DMS 273 (cell line): ENCODE data around the gene CEBPG.

ENCODE experiments used
- DNase-seq: peaks from one replicate; lab custom pipeline; 2025; ENCODE audit not compliant: unreplicated experiment; lab: John Stamatoyannopoulos, UW

The CEBPG gene

GRCh38 chr19:33373453-33374235 is at the start of gene CEBPG:
Gene CEBPG, plus strand, starts transcription at chr19:33373709. Its CDS starts 5,531 bp downstream, at chr19:33379240.
- peak; percentile 96 for DNase-seq

DNA sequence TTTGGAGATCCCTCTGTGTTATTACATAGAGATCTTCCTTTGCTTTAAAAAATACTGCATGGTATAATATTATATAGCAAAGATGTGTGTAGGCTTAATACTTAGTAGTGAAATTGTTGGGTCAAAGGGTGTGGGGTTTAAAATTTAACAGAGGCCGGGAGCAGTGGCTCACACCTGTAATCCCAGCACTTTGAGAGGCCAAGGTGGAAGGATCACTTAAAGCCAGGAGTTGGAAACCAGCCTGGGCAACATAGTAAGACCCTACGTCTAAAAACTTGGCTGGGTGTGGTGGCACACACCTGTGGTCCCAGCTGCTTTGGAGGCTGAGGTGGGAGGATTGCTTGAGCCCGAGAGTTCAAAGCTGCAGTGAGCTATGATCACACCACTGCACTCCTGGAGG is 48.9 kb upstream of the CEBPG start:
- no peak for DNase-seq

DNA sequence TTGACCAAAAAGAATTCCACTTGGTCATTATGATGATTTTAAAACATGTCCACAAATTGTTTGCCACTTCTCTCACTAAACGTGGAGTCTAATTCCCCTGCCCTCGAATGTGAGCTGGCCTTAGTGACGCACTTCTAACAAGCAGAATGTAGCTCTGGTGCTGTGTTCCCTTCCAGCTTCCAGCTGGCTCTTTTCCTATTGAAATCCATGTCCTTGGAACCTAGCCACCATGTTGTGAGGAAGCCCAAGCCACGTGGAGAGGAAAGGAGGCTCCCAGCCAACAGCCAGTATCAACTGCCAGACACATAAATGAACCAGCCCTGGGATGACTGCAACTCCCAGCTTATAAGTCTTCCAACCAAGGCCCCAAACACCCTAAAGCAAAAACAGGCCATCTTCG is 47.6 kb upstream of the CEBPG start:
- DNase-seq, result peak; percentile 56

DNA sequence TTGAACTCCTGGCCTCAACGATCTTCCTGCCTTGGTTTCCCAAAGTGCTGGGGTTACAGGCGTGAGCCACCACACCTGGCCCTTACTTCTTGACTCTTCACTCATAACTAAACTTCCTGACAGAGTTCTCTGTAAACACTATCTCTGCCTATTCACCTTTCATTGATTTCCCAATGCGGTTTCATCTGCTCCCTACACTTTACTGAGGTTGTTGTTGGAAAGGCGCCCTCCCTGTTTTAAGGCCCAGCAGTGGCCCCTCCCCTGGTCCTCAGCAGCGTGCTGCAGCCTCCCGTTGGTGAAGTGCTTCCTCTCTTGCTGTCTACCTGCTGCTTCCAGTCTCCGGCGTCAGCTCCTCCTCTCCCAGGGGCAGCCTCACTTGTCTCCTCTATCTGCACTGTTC is 44.4 kb upstream of the CEBPG start:
- no peak for DNase-seq

GRCh38 chr19:33329736-33330135 is 43.8 kb upstream of the CEBPG start:
- no peak for DNase-seq

DNA sequence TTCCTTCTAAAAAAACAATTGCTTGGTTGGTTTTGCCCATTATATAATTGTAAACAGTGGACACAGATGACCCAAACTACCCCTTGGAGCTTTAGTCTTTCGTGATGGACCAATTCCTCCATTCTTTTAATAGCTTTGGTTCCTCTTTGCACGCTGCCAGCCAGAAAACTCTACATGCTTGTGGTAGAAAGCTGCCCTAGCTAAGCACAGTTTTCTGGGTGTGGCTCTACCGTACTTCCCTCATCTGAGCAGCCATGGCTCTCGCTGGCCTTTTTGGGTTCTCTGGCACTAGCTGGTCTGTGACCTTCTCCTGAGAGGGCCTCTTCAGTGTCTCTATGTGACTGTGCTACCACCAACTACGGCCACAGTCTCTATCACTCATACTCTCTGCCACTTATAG is 41.3 kb upstream of the CEBPG start:
- no peak for DNase-seq

DNA sequence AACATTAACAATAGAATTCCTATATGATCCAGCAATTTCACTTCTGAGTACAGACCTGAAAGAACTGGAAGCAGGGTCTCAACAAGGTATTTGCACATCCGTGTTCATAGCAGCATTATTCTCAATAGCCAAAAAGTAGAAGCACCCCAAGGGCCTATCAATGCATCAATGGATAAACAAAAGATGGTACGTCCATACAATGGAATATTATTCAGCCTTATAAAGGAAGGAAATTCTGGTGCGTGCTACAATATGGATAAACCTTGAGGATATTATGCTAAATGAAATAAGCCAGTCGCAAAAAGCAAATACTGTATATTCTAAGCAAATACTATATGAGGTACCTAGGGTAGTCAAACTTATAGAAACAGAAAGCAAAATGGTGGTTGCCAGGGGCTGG is 40.4 kb upstream of the CEBPG start:
- DNase-seq, result no peak

- DNase-seq, result no peak
These were observed 39.9 kb upstream of the CEBPG start for GRCh38 chr19:33333642-33334041.

DNA sequence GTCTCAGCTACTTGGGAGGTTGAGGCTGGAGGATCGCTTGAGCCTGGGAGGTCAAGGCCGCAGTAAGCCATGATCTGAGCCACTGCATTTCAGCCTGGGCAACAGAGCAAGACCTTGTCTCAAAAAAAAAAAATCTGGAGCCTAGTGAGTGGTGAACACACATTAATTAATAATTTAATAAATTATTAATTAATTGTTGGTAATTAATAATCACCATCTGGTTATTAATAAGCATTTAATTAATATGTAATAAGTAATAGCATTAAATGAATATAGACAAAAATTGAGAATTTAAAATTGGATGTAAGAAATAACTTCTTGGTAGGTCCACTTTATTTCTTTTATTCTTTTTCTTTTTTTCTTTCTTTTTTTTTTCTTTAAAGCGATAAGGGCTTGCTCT is 39.2 kb upstream of the CEBPG start:
- DNase-seq, result no peak

- no peak for DNase-seq
These were observed 38.1 kb upstream of the CEBPG start for GRCh38 chr19:33335446-33335845.

GRCh38 chr19:33339016-33339984 is 34.2 kb upstream of the CEBPG start:
- no peak for DNase-seq

GRCh38 chr19:33340991-33341390 is 32.5 kb upstream of the CEBPG start:
- DNase-seq, result no peak

DNA sequence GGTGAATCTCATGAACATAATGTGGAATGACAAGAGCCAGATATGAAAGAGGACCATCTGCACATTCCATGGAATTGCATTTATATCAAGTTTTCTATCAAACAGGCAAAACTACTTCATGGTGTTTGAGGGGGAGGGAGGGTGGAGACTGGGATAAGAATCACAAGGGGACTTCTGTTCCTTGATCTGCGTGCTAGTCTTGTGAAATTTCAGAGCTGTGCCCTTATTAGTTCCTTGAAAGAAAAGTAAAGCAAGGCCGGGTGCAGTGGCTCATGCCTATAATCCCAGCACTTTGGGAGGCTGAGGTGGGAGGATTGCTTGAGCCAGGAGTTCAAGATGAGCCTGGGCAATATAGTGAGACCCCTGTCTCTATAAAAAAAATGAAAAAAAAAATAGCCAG is 30.2 kb upstream of the CEBPG start:
- no peak for DNase-seq

GRCh38 chr19:33343859-33344572 is 29.5 kb upstream of the CEBPG start:
- no peak for DNase-seq

GRCh38 chr19:33344573-33344925 is 29.0 kb upstream of the CEBPG start:
- no peak for DNase-seq

DNA sequence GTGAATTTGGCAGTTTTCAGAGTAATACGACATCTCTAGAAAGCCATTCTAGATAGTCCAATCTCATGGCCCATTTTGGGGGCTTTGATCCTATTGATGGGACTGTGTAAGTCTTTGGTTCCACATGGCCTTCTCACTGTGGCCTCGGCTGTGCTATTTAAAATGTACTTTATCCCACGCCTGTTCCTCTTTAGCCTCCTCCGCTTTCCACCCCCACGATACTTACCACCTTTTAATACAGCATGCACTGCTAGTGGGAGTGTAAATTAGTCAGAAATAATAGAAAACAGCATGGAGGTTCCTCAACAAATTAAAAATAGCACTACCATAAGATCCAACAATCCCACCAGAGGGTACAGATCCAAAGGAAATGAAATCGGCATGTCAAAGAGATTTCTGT is 28.3 kb upstream of the CEBPG start:
- no peak for DNase-seq

DNA sequence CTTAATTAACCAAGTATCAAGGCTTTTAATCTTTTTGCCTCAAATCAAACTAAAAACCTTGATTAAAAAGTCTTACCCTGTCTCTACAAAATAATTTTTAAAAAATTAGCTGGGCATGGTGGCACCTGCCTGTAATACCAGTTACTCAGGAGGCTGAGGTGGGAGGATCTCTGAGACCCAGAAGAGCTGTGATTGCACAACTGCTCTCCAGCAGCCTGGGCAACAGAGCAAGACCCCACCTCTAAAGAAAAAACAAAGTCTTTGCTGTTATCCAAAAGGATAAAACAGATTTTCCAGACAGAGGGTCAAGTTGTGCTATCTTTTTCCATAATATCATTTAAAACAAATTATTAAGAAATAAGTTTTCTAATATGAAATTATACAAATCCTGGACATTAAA is 26.8 kb upstream of the CEBPG start:
- DNase-seq, result no peak

DNA sequence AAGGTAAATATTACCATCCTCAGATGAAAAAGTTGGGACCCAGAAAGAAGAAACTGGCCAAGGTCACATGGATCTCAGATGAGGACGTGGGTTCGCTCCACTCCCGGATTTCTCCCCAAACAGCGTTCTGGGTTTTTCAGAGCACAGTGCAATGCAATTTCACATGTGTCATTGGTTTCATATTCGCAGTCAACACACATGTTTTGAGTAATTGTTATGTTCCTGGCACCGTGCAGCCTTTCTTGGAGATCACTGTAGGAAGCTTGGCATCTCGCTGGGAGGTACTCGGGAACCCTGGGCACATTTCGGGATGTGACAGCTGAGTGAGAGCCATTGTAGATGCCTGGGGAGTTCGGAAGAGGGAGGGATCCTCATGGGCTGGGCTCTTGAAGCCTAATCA is 26.2 kb upstream of the CEBPG start:
- no peak for DNase-seq

DNA sequence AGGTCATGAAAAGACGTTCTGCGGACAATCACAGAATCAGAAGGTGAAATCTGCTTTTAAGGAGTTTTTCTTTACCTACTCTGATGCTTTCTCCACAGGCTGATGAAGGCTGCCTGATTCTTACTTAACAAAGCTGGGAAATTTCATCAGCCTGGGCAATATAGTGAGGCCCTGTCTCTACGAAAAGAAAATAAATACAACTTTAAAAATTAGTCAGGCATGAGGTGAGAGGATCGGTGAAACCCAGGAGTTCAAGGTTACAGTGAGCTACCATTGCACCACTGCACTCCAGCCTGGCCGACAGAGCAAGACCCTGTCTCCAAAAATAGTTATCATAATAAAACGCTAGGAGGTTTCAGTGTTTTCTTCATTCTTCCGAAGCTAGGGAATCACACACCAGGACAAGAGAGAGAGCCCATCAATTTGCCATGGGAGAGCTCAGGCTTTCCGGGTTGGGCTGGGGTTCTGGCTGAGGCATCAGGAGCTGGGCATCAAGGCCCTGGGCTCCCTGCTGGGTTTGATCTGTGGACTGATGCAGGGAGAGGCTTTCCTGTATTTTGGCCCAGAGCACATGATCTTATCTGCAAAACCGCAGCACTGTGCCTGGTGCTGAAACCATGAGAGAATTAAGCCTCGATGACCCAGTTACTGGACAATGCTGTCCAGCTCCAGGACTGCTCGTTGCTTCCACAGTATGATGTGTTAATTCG is 25.1 kb upstream of the CEBPG start:
- DNase-seq, result no peak

- no peak for DNase-seq
These were observed 23.9 kb upstream of the CEBPG start for GRCh38 chr19:33349319-33350289.
